Liver (tissue), 9 donors: Measurements from ENCODE around the gene DAB1. TPM values are rescaled to one million over a fixed set of nuclear protein-coding genes. Genes with fewer than 3 reads are reported as not detected.

Experiments used
- DNase-seq: peaks from one replicate; pipeline ENCODE4 v3.0.0-alpha.2; 2017; ENCODE audit warnings: low spot score
- H3K27ac ChIP-seq, 2 donors: one replicate each; pipeline ENCODE4 v1.7.0; 2013; ENCODE audit warnings: inconsistent platforms in 2 of 2, low read length in 2 of 2, control low read depth in 1 of 2, low read depth in 1 of 2, mild to moderate bottlenecking in 1 of 2
- H3K27me3 ChIP-seq, 4 donors: one replicate each; pipeline versions ENCODE4 v1.6.1 to v1.7.0; 2013; ENCODE audit warnings: low read length in 3 of 4, inconsistent platforms in 1 of 4, mild to moderate bottlenecking in 1 of 4, moderate library complexity in 1 of 4; ENCODE audit not compliant: control insufficient read depth in 4 of 4, insufficient read depth in 4 of 4
- H3K36me3 ChIP-seq, 4 donors: one replicate each; pipeline versions ENCODE4 v1.6.1 to v1.7.0; 2013; ENCODE audit warnings: low read length in 3 of 4, mild to moderate bottlenecking in 3 of 4, low read depth in 1 of 4, moderate library complexity in 1 of 4; ENCODE audit not compliant: control insufficient read depth in 4 of 4, insufficient read depth in 3 of 4
- H3K4me1 ChIP-seq, 4 donors: one replicate each; pipeline versions ENCODE4 v1.6.1 to v1.7.0; 2013; ENCODE audit warnings: low read length in 3 of 4, mild to moderate bottlenecking in 3 of 4, moderate library complexity in 1 of 4; ENCODE audit not compliant: control insufficient read depth in 4 of 4, insufficient read depth in 4 of 4
- H3K4me3 ChIP-seq, 3 donors: one replicate each; pipeline versions ENCODE4 v1.6.1 to v1.7.0; 2013; ENCODE audit warnings: low read length in 3 of 3, control low read depth in 1 of 3, low read depth in 1 of 3, mild to moderate bottlenecking in 1 of 3
- H3K9ac ChIP-seq, 2 donors: one replicate each; pipeline ENCODE4 v1.7.0; 2013; ENCODE audit warnings: low read length in 2 of 2, mild to moderate bottlenecking in 2 of 2, moderate library complexity in 2 of 2, control low read depth in 1 of 2, low read depth in 1 of 2
- H3K9me3 ChIP-seq, 4 donors: one replicate each; pipeline versions ENCODE4 v1.6.1 to v1.7.0; 2013; ENCODE audit warnings: low read length in 3 of 4; ENCODE audit not compliant: control insufficient read depth in 4 of 4
- ATF3 ChIP-seq: IDR thresholded peaks from 2 replicates; pipeline ENCODE4 v1.6.1; 2016; ENCODE audit warnings: antibody characterized with exemption
- CTCF ChIP-seq: fragments of 150-350 bp; IDR thresholded peaks from 2 replicates; pipeline ENCODE4 v1.5.1; 2017; ENCODE audit warnings: improper control_type of control experiment, low read depth, low read length; ENCODE audit not compliant: missing input control
- EGR1 ChIP-seq, 2 donors: IDR thresholded peaks; 2 replicates each; pipeline ENCODE4 v1.6.1; 2016 to 2018; ENCODE audit warnings: antibody characterized with exemption in 2 of 2, low read depth in 2 of 2
- FOXA1 ChIP-seq: IDR thresholded peaks from 2 replicates; pipeline ENCODE4 v1.6.1; 2016; ENCODE audit warnings: antibody characterized with exemption
- FOXA2 ChIP-seq: IDR thresholded peaks from 2 replicates; pipeline ENCODE4 v1.6.1; 2016; ENCODE audit warnings: antibody characterized with exemption
- GABPA ChIP-seq, 2 donors: IDR thresholded peaks in 1 of 2; conservative IDR thresholded peaks in 1 of 2; 2 replicates each; pipeline ENCODE4 v1.6.1; 2016; ENCODE audit warnings: antibody characterized with exemption in 2 of 2, mild to moderate bottlenecking in 1 of 2, moderate library complexity in 1 of 2
- HNF4A ChIP-seq, 2 donors: conservative IDR thresholded peaks; 2 replicates each; pipeline ENCODE4 v1.6.1; 2016; ENCODE audit warnings: antibody characterized with exemption in 2 of 2, mild to moderate bottlenecking in 2 of 2
- HNF4G ChIP-seq: IDR thresholded peaks from 2 replicates; pipeline ENCODE4 v1.6.1; 2016; ENCODE audit warnings: antibody characterized with exemption
- JUND ChIP-seq, 2 donors: IDR thresholded peaks; 2 replicates each; pipeline ENCODE4 v1.6.1; 2016; ENCODE audit warnings: antibody characterized with exemption in 2 of 2
- MAX ChIP-seq: IDR thresholded peaks from 2 replicates; pipeline ENCODE4 v1.6.1; 2016; ENCODE audit warnings: antibody characterized with exemption
- NR2F2 ChIP-seq: IDR thresholded peaks from 2 replicates; pipeline ENCODE4 v1.6.1; 2016; ENCODE audit warnings: antibody characterized with exemption
- RAD21 ChIP-seq, 2 donors: IDR thresholded peaks; 2 replicates each; pipeline ENCODE4 v1.6.1; 2016; ENCODE audit warnings: antibody characterized with exemption in 2 of 2, mild to moderate bottlenecking in 2 of 2
- RXRA ChIP-seq, 2 donors: IDR thresholded peaks; 2 replicates each; pipeline ENCODE4 v1.6.1; 2017 to 2018; ENCODE audit warnings: antibody characterized with exemption in 2 of 2, mild to moderate bottlenecking in 1 of 2
- TAF1 ChIP-seq: conservative IDR thresholded peaks from 2 replicates; pipeline ENCODE4 v1.6.1; 2016; ENCODE audit warnings: antibody characterized with exemption, mild to moderate bottlenecking
- YY1 ChIP-seq: IDR thresholded peaks from 2 replicates; pipeline ENCODE4 v1.6.1; 2016; ENCODE audit warnings: antibody characterized with exemption, mild to moderate bottlenecking
- ZBTB33 ChIP-seq: IDR thresholded peaks from 2 replicates; pipeline ENCODE4 v1.6.1; 2016; ENCODE audit warnings: antibody characterized with exemption
- WGBS: extraction: QIAGEN DNeasy Blood & Tissue Kit; methylation state at CpG from one replicate; pipeline ENCODE4 v1.1.7; 2013; 5-methylcytosine and 5-hydroxymethylcytosine counted together
- polyA plus RNA-seq, 2 donors: library from polyadenylated mRNA; stranded (reverse) in 1 of 2; unstranded in 1 of 2; fragments of 200-250 nt in 1 of 2; fragments of >200 nt in 1 of 2; fragmentation: Nextera tagmentation in 1 of 2; extraction: Ambion mirVana in 1 of 2; gene quantifications; one replicate each; pipeline versions ENCODE4 v1.2.1 to v1.2.3, GENCODE V29; 2013 to 2015
- total RNA-seq, 2 donors: library from RNA; depleted of rRNA; stranded (reverse); fragments of >200 nt; gene quantifications; one replicate each; pipeline ENCODE4 v1.2.3, GENCODE V29; 2014
- TF ChIP-seq, protein P1 (sequence below): IDR thresholded peaks from 2 replicates; pipeline ENCODE4 v1.6.1; 2016; ENCODE audit warnings: antibody characterized with exemption, mild to moderate bottlenecking
- donor health status: healthy.
- donor health status: healthy.
- donor health status: healthy.
- donor health status: healthy.
- donor health status: healthy.

The DAB1 gene
- total RNA-seq (1 to 10 TPM; 1.0 to 1.7 TPM), polyA plus RNA-seq (1 to 10 TPM in 1 of 2 donors, under 1 TPM in 1; 0.54 to 1.4 TPM)

DNA sequence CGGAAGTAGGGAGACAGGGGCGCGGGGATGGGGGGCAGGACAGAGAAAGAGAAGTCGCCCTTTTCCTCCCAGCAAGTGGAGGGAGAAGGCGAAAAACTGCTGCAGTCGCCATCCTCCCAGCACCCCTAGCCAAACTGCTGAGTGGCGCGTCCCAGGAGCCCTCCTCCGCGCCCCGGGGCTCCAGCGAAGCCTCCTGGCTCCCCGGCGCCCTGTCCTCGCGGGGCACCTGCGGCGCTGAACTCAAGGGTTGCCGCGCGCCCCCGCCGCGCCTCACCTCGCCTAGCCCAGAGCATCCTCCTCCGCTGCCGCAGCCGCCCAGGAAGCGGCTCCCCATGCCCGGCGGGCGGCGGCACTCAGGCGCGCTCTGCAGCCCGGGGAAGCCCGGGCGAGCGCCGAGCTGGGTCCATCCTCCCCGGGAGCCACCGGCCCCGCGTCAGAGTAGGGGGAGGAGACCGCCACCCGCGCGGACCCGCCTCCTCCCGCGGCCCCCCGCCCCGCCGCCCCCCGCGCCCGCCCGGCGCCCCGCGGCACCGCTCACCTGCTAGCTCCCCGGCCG, at the start of gene DAB1:
Gene DAB1, minus strand, starts transcription at position 405 of the 556 bp plus-strand sequence. CDS start 133,030 bp downstream, outside the sequence.
- peak within 1 kb of the TSS; percentile 18 to 67 (median 67) for H3K4me3 ChIP-seq
- no peak within 1 kb of the TSS for H3K9ac ChIP-seq
- 2% methylated on average over 64 of the region's 64 CpGs for WGBS
- TF ChIP-seq ZBTB33 (no peak), NR2F2 (no peak), CTCF (no peak), RAD21 (IDR thresholded peaks at IDR 0.05) (no peak), HNF4A (conservative IDR thresholded peaks at IDR 0.05) (no peak)
- H3K4me1 ChIP-seq: peaks cover 9 to 31% (median 26%) of the 10 kb centered on the region in 4 donors
- no peaks in the 10 kb centered on the region for H3K36me3 ChIP-seq
- H3K9me3 ChIP-seq: no peaks in the 10 kb centered on the region
- peak; percentile 41 for DNase-seq
- H3K27me3 ChIP-seq: peaks cover 0 to 13% (median 5%) of the 10 kb centered on the region in 4 donors
- H3K27ac ChIP-seq: no peak within 1 kb of the TSS

DNA sequence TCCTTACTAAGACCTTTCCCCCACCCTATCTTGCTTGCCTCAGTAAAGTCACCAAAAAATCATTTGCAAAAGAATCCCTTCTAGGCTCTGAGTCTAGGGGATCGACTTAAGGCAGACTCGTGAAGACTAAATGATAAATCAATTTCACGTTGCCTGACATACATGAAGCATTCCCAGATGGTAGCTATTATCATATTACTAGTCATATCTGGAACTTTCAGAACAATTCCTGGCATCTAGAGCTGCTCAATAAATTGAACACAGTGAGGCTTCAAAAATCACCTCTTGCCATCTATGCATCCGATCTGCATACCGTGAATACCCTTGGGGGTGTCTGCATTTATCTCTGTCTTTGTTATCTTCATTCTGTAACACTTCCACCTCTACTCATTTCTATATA, 49.6 kb upstream of the DAB1 start:
- Histone ChIP-seq H3K27ac (no peak overlapping the region), H3K36me3 (no peaks in the 10 kb centered on the region), H3K9ac (no peak overlapping the region), H3K27me3 (no peaks in the 10 kb centered on the region), H3K4me1 (no peaks in the 10 kb centered on the region), H3K4me3 (no peak overlapping the region), H3K9me3 (no peaks in the 10 kb centered on the region)
- WGBS: 92% methylated on average over 5 of the region's 5 CpGs
- TF ChIP-seq HNF4A (conservative IDR thresholded peaks at IDR 0.05): no peak
- no peak for TF ChIP-seq ZBTB33
- TF ChIP-seq ATF3: no peak
- TF ChIP-seq FOXA2: no peak
- no peak for TF ChIP-seq YY1
- no peak for TF ChIP-seq TAF1
- no peak for TF ChIP-seq FOXA1
- TF ChIP-seq, protein P1, sequence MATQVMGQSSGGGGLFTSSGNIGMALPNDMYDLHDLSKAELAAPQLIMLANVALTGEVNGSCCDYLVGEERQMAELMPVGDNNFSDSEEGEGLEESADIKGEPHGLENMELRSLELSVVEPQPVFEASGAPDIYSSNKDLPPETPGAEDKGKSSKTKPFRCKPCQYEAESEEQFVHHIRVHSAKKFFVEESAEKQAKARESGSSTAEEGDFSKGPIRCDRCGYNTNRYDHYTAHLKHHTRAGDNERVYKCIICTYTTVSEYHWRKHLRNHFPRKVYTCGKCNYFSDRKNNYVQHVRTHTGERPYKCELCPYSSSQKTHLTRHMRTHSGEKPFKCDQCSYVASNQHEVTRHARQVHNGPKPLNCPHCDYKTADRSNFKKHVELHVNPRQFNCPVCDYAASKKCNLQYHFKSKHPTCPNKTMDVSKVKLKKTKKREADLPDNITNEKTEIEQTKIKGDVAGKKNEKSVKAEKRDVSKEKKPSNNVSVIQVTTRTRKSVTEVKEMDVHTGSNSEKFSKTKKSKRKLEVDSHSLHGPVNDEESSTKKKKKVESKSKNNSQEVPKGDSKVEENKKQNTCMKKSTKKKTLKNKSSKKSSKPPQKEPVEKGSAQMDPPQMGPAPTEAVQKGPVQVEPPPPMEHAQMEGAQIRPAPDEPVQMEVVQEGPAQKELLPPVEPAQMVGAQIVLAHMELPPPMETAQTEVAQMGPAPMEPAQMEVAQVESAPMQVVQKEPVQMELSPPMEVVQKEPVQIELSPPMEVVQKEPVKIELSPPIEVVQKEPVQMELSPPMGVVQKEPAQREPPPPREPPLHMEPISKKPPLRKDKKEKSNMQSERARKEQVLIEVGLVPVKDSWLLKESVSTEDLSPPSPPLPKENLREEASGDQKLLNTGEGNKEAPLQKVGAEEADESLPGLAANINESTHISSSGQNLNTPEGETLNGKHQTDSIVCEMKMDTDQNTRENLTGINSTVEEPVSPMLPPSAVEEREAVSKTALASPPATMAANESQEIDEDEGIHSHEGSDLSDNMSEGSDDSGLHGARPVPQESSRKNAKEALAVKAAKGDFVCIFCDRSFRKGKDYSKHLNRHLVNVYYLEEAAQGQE: no peak
- no peak for TF ChIP-seq GABPA (IDR thresholded peaks at IDR 0.05 in 1 of 2, conservative IDR thresholded peaks at IDR 0.05 in 1 of 2)
- no peak for TF ChIP-seq RAD21 (IDR thresholded peaks at IDR 0.05)
- TF ChIP-seq JUND (IDR thresholded peaks at IDR 0.05): no peak
- no peak for TF ChIP-seq EGR1 (IDR thresholded peaks at IDR 0.05; ENCODE audit: low read depth in 2 of 2)
- no peak for TF ChIP-seq MAX
- TF ChIP-seq RXRA (IDR thresholded peaks at IDR 0.05): no peak
- no peak for TF ChIP-seq CTCF
- TF ChIP-seq NR2F2: no peak
- TF ChIP-seq HNF4G: no peak
- DNase-seq: no peak
